ENCODE measurements around the gene TTC32. TPM values are rescaled to one million over a fixed set of nuclear protein-coding genes. Genes with fewer than 3 reads are reported as not detected.

TTC32 gene
- total and polyA plus RNA-seq, 2 experiments from 2014 or later: 4.6 to 17.0 TPM

GRCh38 chr2:19872302-19872701, 29.5 kb downstream of the TTC32 start:
- Histone ChIP-seq H3K36me3 (ENCODE audit: insufficient read depth) (no peaks in the 10 kb centered on the region), H3K27ac (ENCODE audit: low read depth) (no peak overlapping the region), H2AFZ (no peak overlapping the region), H3K79me2 (replicated peaks; ENCODE audit: insufficient read depth) (no peaks in the 10 kb centered on the region), H3K27me3 (ENCODE audit: insufficient read depth) (peaks cover 25% of the 10 kb centered on the region), H4K20me1 (replicated peaks; ENCODE audit: insufficient read depth) (no peaks in the 10 kb centered on the region; the same call in 1 of the 2 replicates), H3K4me3 (no peak overlapping the region), H3K4me1 (ENCODE audit: insufficient read depth) (no peaks in the 10 kb centered on the region), H3F3A (replicated peaks; ENCODE audit: low read depth) (no peaks in the 10 kb centered on the region), H3K4me2 (no peak overlapping the region), H3K9me2 (ENCODE audit: insufficient read depth) (no peaks in the 10 kb centered on the region)
- H3K9me3 Mint-ChIP-seq: no peaks in the 10 kb centered on the region
- H3K36me3 Mint-ChIP-seq (ENCODE audit: low read depth): no peaks in the 10 kb centered on the region
- H3K27ac Mint-ChIP-seq: no peak overlapping the region
- TF ChIP-seq ETS1 (IDR thresholded peaks at IDR 0.05) (no peak), CTCF (conservative IDR thresholded peaks at IDR 0.05; ENCODE audit: low read depth in 2 of 2) (no peak), POLR2AphosphoS5 (IDR thresholded peaks at IDR 0.05; ENCODE audit: low read depth) (no peak), ZNF114 (CRISPR knock-in tag; IDR thresholded peaks at IDR 0.05) (no peak), REST (IDR thresholded peaks at IDR 0.05; ENCODE audit: unreplicated experiment) (no peak), ZNF462 (CRISPR knock-in tag; IDR thresholded peaks at IDR 0.05) (no peak), EZH2 (IDR thresholded peaks at IDR 0.05; ENCODE audit: low read depth, unreplicated experiment) (no peak), STAT1 (IDR thresholded peaks at IDR 0.05; ENCODE audit: unreplicated experiment) (no peak), ZNF331 (CRISPR knock-in tag; IDR thresholded peaks at IDR 0.05; ENCODE audit: low read depth) (no peak), EZH2phosphoT487 (IDR thresholded peaks at IDR 0.05; ENCODE audit: unreplicated experiment) (no peak), JUNB (IDR thresholded peaks at IDR 0.05; ENCODE audit: unreplicated experiment) (no peak), CREB1 (CRISPR knock-in tag; IDR thresholded peaks at IDR 0.05; ENCODE audit: low read depth) (no peak), NANOG (IDR thresholded peaks at IDR 0.05; ENCODE audit: borderline replicate concordance) (no peak)
- H3K27me3 Mint-ChIP-seq (ENCODE audit: insufficient read depth, low read depth, poor library complexity): peaks cover 17% of the 10 kb centered on the region
- ATAC-seq (no peak), DNase-seq (ENCODE audit: low spot score) (no peak)
- H3K4me1 Mint-ChIP-seq: peaks cover 8% of the 10 kb centered on the region; the same call in 2 of the 3 replicates
- H3K4me3 Mint-ChIP-seq: no peak overlapping the region
